ENCODE results near the gene C10orf95.

DNA sequence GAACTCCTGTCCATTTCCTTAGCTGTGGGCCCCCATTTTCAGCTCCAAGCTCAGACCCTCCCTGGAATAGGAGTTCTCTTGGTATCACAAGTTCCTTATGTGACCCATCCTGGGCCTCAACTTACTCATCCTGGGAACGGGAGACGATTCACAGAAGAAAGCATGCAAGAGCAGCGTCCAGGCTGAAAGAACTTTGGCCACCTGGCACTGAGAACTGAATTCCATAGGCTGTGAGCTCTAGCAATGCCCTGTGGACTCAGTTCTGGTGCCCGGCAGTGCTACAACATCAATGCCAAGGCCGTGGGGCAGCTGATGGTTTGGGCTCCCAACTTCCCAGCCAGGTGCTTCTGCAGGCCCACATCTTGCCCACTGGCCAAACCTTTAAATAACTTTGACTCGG, 15.0 kb downstream of the C10orf95 start:
- TF ChIP-seq CTCF (IDR thresholded peaks at IDR 0.05; ENCODE audit: low read depth, low read length, poor library complexity, severe bottlenecking) (no peak), EZH2phosphoT487 (IDR thresholded peaks at IDR 0.05; ENCODE audit: borderline replicate concordance, low read length) (no peak)

Measured in DOHH2 (cell line).